ENCODE data around the gene MRAP2. TPM values are rescaled to one million over a fixed set of nuclear protein-coding genes. Genes with fewer than 3 reads are reported as not detected.
"Not testable (repeated sequence)": the region's sequence is repeated elsewhere in the genome, so short reads cannot be mapped to it uniquely, and the experiment has no call there.

Gene MRAP2
- total RNA-seq, 1 experiment from 2014 or later: 0.18 TPM

- in situ Hi-C loops (cut with HindIII; ENCODE audit: low pct_unique_long_range_greater_than_20kb, low sequenced_read_pairs): no loop called here
- no peak for DNase-seq (ENCODE audit: low read depth, low spot score)
Observed at GRCh38 chr6:84021625-84022024, 11.9 kb upstream of the MRAP2 start.

GRCh38 chr6:84026721-84027164 lies 6.8 kb upstream of the MRAP2 start:
- DNase-seq (ENCODE audit: low read depth, low spot score): no peak
- in situ Hi-C loops (cut with HindIII; ENCODE audit: low pct_unique_long_range_greater_than_20kb, low sequenced_read_pairs): no loop called here

GRCh38 chr6:84027340-84028181 lies 6.0 kb upstream of the MRAP2 start:
- in situ Hi-C loops (cut with HindIII; ENCODE audit: low pct_unique_long_range_greater_than_20kb, low sequenced_read_pairs): no loop called here
- peak; percentile 18 for DNase-seq (ENCODE audit: low read depth, low spot score)

- no peak for DNase-seq (ENCODE audit: low read depth, low spot score)
- in situ Hi-C loops (cut with HindIII; ENCODE audit: low pct_unique_long_range_greater_than_20kb, low sequenced_read_pairs): no loop called here
Observed at GRCh38 chr6:84028350-84028749, 5.2 kb upstream of the MRAP2 start.

- in situ Hi-C loops (cut with HindIII; ENCODE audit: low pct_unique_long_range_greater_than_20kb, low sequenced_read_pairs); DNase-seq (ENCODE audit: low read depth, low spot score): not testable (repeated sequence)
Observed at GRCh38 chr6:84032000-84032399, 1.6 kb upstream of the MRAP2 start.

GRCh38 chr6:84035484-84035883 lies 1.9 kb downstream of the MRAP2 start:
- in situ Hi-C loops (cut with HindIII; ENCODE audit: low pct_unique_long_range_greater_than_20kb, low sequenced_read_pairs): no loop called here
- no peak for DNase-seq (ENCODE audit: low read depth, low spot score)

- in situ Hi-C loops (cut with HindIII; ENCODE audit: low pct_unique_long_range_greater_than_20kb, low sequenced_read_pairs): no loop called here
- DNase-seq (ENCODE audit: low read depth, low spot score): no peak
Observed at GRCh38 chr6:84037425-84038089, 4.0 kb downstream of the MRAP2 start.

- in situ Hi-C loops (cut with HindIII; ENCODE audit: low pct_unique_long_range_greater_than_20kb, low sequenced_read_pairs): no loop called here
- DNase-seq (ENCODE audit: low read depth, low spot score): no peak
Observed at GRCh38 chr6:84042603-84043002, 9.0 kb downstream of the MRAP2 start.

GRCh38 chr6:84043555-84043954 lies 10.0 kb downstream of the MRAP2 start:
- in situ Hi-C loops (cut with HindIII; ENCODE audit: low pct_unique_long_range_greater_than_20kb, low sequenced_read_pairs): no loop called here

GRCh38 chr6:84046755-84047154 lies 13.2 kb downstream of the MRAP2 start:
- in situ Hi-C loops (cut with HindIII; ENCODE audit: low pct_unique_long_range_greater_than_20kb, low sequenced_read_pairs): no loop called here
- DNase-seq (ENCODE audit: low read depth, low spot score): no peak

More at GRCh38 chr6:84043555-84043954, 10.0 kb downstream of the MRAP2 start:
- DNase-seq (ENCODE audit: low read depth, low spot score): no peak

GRCh38 chr6:84048588-84048987 lies 15.0 kb downstream of the MRAP2 start:
- in situ Hi-C loops (cut with HindIII; ENCODE audit: low pct_unique_long_range_greater_than_20kb, low sequenced_read_pairs): no loop called here
- DNase-seq (ENCODE audit: low read depth, low spot score): no peak

- DNase-seq (ENCODE audit: low read depth, low spot score): no peak
- in situ Hi-C loops (cut with HindIII; ENCODE audit: low pct_unique_long_range_greater_than_20kb, low sequenced_read_pairs): no loop called here
Observed at GRCh38 chr6:84050408-84050807, 16.8 kb downstream of the MRAP2 start.

- DNase-seq (ENCODE audit: low read depth, low spot score): no peak
- in situ Hi-C loops (cut with HindIII; ENCODE audit: low pct_unique_long_range_greater_than_20kb, low sequenced_read_pairs): no loop called here
Observed at GRCh38 chr6:84052204-84052882, 18.8 kb downstream of the MRAP2 start.

- DNase-seq (ENCODE audit: low read depth, low spot score): no peak
- in situ Hi-C loops (cut with HindIII; ENCODE audit: low pct_unique_long_range_greater_than_20kb, low sequenced_read_pairs): no loop called here
Observed at GRCh38 chr6:84052883-84053241, 19.3 kb downstream of the MRAP2 start.

GRCh38 chr6:84055647-84056046 lies 22.1 kb downstream of the MRAP2 start:
- DNase-seq (ENCODE audit: low read depth, low spot score): no peak
- in situ Hi-C loops (cut with HindIII; ENCODE audit: low pct_unique_long_range_greater_than_20kb, low sequenced_read_pairs): no loop called here

GRCh38 chr6:84057908-84058307 lies 24.3 kb downstream of the MRAP2 start:
- in situ Hi-C loops (cut with HindIII; ENCODE audit: low pct_unique_long_range_greater_than_20kb, low sequenced_read_pairs): no loop called here
- DNase-seq (ENCODE audit: low read depth, low spot score): no peak

GRCh38 chr6:84059082-84059481 lies 25.5 kb downstream of the MRAP2 start:
- in situ Hi-C loops (cut with HindIII; ENCODE audit: low pct_unique_long_range_greater_than_20kb, low sequenced_read_pairs): no loop called here
- DNase-seq (ENCODE audit: low read depth, low spot score): no peak

- no peak for DNase-seq (ENCODE audit: low read depth, low spot score)
- in situ Hi-C loops (cut with HindIII; ENCODE audit: low pct_unique_long_range_greater_than_20kb, low sequenced_read_pairs): no loop called here
Observed at GRCh38 chr6:84061174-84061573, 27.6 kb downstream of the MRAP2 start.
